ENCODE results near the gene NRG2. TPM values are rescaled to one million over a fixed set of nuclear protein-coding genes. Genes with fewer than 3 reads are reported as not detected.

The NRG2 gene
- total RNA-seq, 1 experiment from 2014 or later, result 0.91 TPM

DNA sequence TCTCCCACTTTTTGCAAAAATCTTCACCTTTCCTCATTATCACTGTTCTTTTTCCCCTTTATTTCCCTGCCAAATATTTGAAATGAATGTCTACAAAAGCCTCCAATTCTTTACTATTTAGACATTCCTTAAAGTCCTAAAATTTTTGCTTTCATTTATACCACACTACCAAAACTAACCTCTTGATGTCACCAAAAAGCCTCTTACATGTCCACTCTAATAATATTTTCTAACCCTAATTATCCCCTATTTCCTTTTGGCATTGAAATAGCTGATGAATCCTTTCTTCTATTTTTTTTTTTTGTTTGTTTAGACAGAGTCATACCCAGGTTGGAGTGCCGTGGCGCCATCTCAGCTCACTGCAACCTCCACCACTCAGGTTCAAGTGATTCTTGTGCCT, 32.3 kb upstream of the NRG2 start:
- no peaks in the 10 kb centered on the region for H3K27me3 ChIP-seq (ENCODE audit: insufficient read depth, low read length)
- no peak overlapping the region for H3K4me3 ChIP-seq (replicated peaks in 1 of 2; ENCODE audit: low read depth in 1 of 2, low read length in 2 of 2)
- CTCF ChIA-PET, result interaction anchor here (0.8 to 4.6 kb wide), 7 partner anchors 30 to 281 kb away, joined by 3 to 39 read pairs (median 4); no protein-coding TSS in a partner anchor
- H3K9ac ChIP-seq (ENCODE audit: low read length), result no peak overlapping the region
- POLR2A ChIA-PET, result no interaction called here
- H3K9me2 ChIP-seq (ENCODE audit: insufficient read depth), result no peaks in the 10 kb centered on the region
- peak overlapping the region; percentile 8 for H2AFZ ChIP-seq (ENCODE audit: low read depth, low read length, poor library complexity, severe bottlenecking)
- no peaks in the 10 kb centered on the region for H3K9me3 ChIP-seq (ENCODE audit: control insufficient read depth in 1 of 2, insufficient read depth in 1 of 2, low read depth in 1 of 2, low read length in 2 of 2)
- intact Hi-C loops (cut with micrococcal nuclease), result loop anchor here (10.0 kb wide), 2 partner anchors 149 to 279 kb away; no protein-coding TSS in a partner anchor
- no peak overlapping the region for H3K27ac ChIP-seq (ENCODE audit: low read depth, low read length)
- RAD21 ChIA-PET (ENCODE audit: low non-redundant PET in 1 of 2, low total read pairs in 2 of 2, uncharacterized antibody in 2 of 2, unreplicated experiment in 2 of 2), result interaction anchor here in 1 of 2 experiments (0.9 kb wide), 1 partner anchor 69 kb away, joined by 4 read pairs; no protein-coding TSS in a partner anchor
- peak; percentile 38; the same call in 1 of the 2 replicates for ATAC-seq
- H3K79me2 ChIP-seq (ENCODE audit: insufficient read depth, low read length), result no peaks in the 10 kb centered on the region
- H3K4me1 ChIP-seq (ENCODE audit: control insufficient read depth in 1 of 2, insufficient read depth in 2 of 2, low read length in 2 of 2), result 0 out of 4 replicates have a peak, but pooled peaks cover 0 to 4% of the 10 kb centered on the region in 2 experiments
- no TSS peak for BruUV-seq (replicated peaks)
- H4K20me1 ChIP-seq (ENCODE audit: insufficient read depth), result no peaks in the 10 kb centered on the region
- H3K4me2 ChIP-seq (ENCODE audit: low read length), result no peak overlapping the region
- TF ChIP-seq EGR1 (IDR thresholded peaks at IDR 0.05; ENCODE audit: low read depth), result no peak
- TF ChIP-seq, protein P1, sequence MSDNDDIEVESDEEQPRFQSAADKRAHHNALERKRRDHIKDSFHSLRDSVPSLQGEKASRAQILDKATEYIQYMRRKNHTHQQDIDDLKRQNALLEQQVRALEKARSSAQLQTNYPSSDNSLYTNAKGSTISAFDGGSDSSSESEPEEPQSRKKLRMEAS (IDR thresholded peaks at IDR 0.05), result no peak
- TF ChIP-seq, protein P2, sequence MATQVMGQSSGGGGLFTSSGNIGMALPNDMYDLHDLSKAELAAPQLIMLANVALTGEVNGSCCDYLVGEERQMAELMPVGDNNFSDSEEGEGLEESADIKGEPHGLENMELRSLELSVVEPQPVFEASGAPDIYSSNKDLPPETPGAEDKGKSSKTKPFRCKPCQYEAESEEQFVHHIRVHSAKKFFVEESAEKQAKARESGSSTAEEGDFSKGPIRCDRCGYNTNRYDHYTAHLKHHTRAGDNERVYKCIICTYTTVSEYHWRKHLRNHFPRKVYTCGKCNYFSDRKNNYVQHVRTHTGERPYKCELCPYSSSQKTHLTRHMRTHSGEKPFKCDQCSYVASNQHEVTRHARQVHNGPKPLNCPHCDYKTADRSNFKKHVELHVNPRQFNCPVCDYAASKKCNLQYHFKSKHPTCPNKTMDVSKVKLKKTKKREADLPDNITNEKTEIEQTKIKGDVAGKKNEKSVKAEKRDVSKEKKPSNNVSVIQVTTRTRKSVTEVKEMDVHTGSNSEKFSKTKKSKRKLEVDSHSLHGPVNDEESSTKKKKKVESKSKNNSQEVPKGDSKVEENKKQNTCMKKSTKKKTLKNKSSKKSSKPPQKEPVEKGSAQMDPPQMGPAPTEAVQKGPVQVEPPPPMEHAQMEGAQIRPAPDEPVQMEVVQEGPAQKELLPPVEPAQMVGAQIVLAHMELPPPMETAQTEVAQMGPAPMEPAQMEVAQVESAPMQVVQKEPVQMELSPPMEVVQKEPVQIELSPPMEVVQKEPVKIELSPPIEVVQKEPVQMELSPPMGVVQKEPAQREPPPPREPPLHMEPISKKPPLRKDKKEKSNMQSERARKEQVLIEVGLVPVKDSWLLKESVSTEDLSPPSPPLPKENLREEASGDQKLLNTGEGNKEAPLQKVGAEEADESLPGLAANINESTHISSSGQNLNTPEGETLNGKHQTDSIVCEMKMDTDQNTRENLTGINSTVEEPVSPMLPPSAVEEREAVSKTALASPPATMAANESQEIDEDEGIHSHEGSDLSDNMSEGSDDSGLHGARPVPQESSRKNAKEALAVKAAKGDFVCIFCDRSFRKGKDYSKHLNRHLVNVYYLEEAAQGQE (IDR thresholded peaks at IDR 0.05; ENCODE audit: low read depth), result no peak
- no peak for TF ChIP-seq POLR2A (IDR thresholded peaks at IDR 0.05; ENCODE audit: borderline replicate concordance, extremely low read depth, insufficient read depth, insufficient read length)
- TF ChIP-seq CEBPB (IDR thresholded peaks at IDR 0.05; ENCODE audit: low read depth), result no peak
- peak; percentile 62 for TF ChIP-seq RAD21 (IDR thresholded peaks at IDR 0.05; ENCODE audit: low read depth)
- no peak for TF ChIP-seq POLR2AphosphoS5 (IDR thresholded peaks at IDR 0.05; ENCODE audit: low read depth, low read length)
- no peak for TF ChIP-seq ZNF274 (IDR thresholded peaks at IDR 0.05; ENCODE audit: low read depth, low read length)
- no peak for TF ChIP-seq JUND (IDR thresholded peaks at IDR 0.05)
- no peak for TF ChIP-seq SIN3A (IDR thresholded peaks at IDR 0.05; ENCODE audit: low read depth)
- TF ChIP-seq, protein P3, sequence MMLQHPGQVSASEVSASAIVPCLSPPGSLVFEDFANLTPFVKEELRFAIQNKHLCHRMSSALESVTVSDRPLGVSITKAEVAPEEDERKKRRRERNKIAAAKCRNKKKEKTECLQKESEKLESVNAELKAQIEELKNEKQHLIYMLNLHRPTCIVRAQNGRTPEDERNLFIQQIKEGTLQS (IDR thresholded peaks at IDR 0.05), result no peak
- no peak for TF ChIP-seq CBX3 (IDR thresholded peaks at IDR 0.05; ENCODE audit: low read depth)
- no peak for TF ChIP-seq EZH2phosphoT487 (IDR thresholded peaks at IDR 0.05; ENCODE audit: borderline replicate concordance)
- TF ChIP-seq, protein P4, sequence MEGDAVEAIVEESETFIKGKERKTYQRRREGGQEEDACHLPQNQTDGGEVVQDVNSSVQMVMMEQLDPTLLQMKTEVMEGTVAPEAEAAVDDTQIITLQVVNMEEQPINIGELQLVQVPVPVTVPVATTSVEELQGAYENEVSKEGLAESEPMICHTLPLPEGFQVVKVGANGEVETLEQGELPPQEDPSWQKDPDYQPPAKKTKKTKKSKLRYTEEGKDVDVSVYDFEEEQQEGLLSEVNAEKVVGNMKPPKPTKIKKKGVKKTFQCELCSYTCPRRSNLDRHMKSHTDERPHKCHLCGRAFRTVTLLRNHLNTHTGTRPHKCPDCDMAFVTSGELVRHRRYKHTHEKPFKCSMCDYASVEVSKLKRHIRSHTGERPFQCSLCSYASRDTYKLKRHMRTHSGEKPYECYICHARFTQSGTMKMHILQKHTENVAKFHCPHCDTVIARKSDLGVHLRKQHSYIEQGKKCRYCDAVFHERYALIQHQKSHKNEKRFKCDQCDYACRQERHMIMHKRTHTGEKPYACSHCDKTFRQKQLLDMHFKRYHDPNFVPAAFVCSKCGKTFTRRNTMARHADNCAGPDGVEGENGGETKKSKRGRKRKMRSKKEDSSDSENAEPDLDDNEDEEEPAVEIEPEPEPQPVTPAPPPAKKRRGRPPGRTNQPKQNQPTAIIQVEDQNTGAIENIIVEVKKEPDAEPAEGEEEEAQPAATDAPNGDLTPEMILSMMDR (IDR thresholded peaks at IDR 0.05 in 2 of 3, conservative IDR thresholded peaks at IDR 0.05 in 1 of 3; ENCODE audit: borderline replicate concordance in 1 of 3, insufficient read depth in 1 of 3, low read depth in 2 of 3, low read length in 2 of 3), result peak in 2 of 3 experiments; percentile 34 to 58; a peak in 4 of 6 replicates
- no peak for TF ChIP-seq YY1 (IDR thresholded peaks at IDR 0.05; ENCODE audit: extremely low read depth, insufficient replicate concordance, low read depth, low read length)
- TF ChIP-seq SP1 (IDR thresholded peaks at IDR 0.05; ENCODE audit: low read depth), result no peak
- no peaks in the 10 kb centered on the region for H3K36me3 ChIP-seq (ENCODE audit: control insufficient read depth in 1 of 2, insufficient read depth in 2 of 2, low read length in 2 of 2)
- DNase-seq (ENCODE audit: low read depth, low spot score), result no peak
